NCI-H187 treated with DMSO at 0.1 percent for 48 hours (cell line): ENCODE results near the gene ABCB7.
"Not testable (repeated sequence)": the region's sequence is repeated elsewhere in the genome, so short reads cannot be mapped to it uniquely, and the experiment has no call there.

Source experiments
- DNase-seq: peaks from one replicate; lab custom pipeline; 2025; lab: John Stamatoyannopoulos, UW

Gene ABCB7

DNA sequence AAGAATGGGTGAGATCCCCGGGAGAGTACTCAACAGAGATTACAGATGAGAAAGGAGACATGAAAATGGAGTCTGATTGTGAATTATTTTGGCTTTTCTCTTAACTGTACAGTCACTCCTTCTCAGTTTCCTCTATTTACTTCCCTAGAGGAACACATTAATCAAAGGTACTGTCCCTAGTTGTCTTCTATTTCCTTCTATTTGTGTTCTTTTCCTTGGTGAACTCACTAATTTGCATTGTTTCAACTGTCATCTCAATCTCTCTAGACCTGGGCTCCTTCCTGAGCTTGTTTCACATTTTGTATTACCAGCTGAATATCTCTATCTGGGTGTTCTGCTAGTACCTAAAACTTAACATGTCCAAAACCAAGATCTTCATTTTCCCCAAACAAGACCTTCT, 59.8 kb downstream of the ABCB7 start:
- no peak for DNase-seq

DNA sequence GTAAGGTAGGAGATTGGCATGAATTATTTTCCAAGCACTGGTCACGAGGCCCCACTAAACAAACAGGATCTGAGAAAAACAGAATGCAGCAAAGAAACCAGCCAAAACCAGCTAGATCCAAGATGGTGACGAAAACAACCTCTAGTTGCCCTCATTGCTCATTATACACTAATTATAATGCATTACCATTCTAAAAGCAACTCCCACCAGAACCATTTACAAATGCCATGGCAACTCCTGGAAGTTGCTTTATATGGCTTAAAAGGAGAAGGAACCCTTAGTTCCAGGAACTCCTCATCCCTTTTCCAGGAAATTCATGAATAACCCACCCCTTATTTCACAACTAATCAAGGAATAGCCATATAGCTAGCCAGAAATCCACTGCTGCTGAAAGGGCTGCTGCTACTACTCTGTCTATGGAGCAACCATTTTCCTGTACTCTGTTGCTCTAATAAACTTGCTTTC, 69.3 kb downstream of the ABCB7 start:
- no peak for DNase-seq

DNA sequence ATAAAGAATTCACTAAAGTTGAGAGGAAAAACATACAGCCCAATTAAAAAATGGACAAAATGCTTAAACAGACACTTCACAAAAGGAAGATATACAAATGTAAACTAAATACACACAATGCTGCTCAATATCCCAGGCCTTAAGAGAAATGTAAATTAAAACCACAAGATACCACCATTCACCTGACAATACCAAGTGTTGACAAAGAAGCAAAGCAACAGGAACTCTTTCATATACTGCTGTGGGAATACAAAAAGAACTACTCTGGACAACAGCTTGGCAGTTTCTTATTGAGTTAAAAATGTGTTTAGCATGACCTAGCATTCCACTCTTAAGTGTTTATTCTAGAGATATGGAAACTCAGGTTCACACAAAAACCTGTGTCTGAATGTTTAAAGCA, 71.3 kb downstream of the ABCB7 start:
- DNase-seq, result no peak

GRCh38 chrX:75076429-75076828, 79.7 kb downstream of the ABCB7 start:
- DNase-seq, result no peak

DNA sequence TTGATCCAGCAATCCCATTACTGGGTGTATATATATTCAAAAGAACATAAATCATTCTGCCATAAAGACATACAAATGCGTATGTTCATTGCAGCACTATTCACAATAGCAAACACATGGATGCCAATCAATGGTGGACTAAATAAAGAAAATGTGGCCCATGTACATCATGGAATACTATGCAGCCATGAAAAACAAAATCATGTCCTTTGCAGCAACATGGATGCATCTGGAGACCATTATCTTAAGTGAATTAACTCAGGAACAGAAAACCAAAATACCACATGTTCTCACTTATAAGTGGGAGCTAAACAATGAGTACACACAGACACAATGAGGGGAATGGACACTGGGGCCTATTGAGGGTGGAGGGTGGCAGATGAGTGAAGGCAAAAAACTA, 81.6 kb downstream of the ABCB7 start:
- no peak for DNase-seq

- no peak for DNase-seq
Measured at GRCh38 chrX:75071334-75071733, 84.7 kb downstream of the ABCB7 start.

- DNase-seq, result no peak
Measured at GRCh38 chrX:75067931-75068330, 88.2 kb downstream of the ABCB7 start.

DNA sequence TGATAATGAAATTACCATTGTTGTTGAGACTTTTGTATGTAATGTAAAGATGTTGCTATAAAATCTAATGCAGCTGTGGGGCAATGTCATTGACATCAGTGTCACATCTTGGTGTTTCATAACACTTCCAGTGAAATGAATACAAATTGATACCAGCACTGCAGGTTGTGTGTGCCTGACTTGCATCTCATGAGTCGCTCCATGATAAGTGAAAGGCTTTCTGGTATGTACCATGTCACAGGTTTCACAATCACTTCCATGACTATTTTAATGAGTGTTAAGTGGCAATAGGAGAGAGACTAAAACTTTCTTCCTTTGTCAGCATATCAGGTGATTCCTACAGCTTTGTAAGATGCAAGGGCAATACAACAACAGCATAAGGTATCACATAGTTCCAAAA, 94.4 kb downstream of the ABCB7 start:
- DNase-seq, result no peak

GRCh38 chrX:75051047-75051446, 105.0 kb downstream of the ABCB7 start:
- DNase-seq, result no peak

GRCh38 chrX:75045369-75045768, 110.7 kb downstream of the ABCB7 start:
- DNase-seq, result no peak

DNA sequence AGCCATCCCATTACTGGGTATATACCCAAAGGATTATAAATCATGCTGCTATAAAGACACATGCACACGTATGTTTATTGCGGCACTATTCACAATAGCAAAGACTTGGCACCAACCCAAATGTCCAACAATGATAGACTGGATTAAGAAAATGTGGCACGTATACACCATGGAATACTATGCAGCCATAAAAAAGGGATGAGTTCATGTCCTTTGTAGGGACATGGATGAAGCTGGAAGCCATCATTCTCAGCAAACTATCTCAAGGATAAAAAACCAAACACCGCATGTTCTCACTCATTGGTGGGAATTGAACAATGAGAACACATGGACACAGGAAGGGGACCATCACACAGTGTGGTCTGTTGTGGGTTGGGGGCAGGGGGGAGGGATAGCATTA, 111.9 kb downstream of the ABCB7 start:
- not testable (repeated sequence) for DNase-seq

- DNase-seq, result no peak
Measured at GRCh38 chrX:75038925-75039324, 117.2 kb downstream of the ABCB7 start.
